Body of pancreas (tissue), 4 donors: ENCODE measurements around the gene IQCF5.

Experiments used
- CTCF ChIP-seq, 7 experiments: fragments of 450-650 bp in 4 of 7; fragments of 200-600 bp in 3 of 7; sonication (generic) in 3 of 7; IDR thresholded peaks; one replicate each; pipeline ENCODE4 v1.5.1; 2016 to 2019; ENCODE audit warnings: antibody characterized with exemption in 7 of 7
- POLR2A ChIP-seq, 3 donors: fragments of 450-650 bp; IDR thresholded peaks; one replicate each; pipeline ENCODE4 v1.6.1; 2016; ENCODE audit warnings: antibody characterized with exemption in 3 of 3, mild to moderate bottlenecking in 2 of 3

GRCh38 chr3:51908026-51908425 is 32.6 kb upstream of the IQCF5 start:
- TF ChIP-seq CTCF (IDR thresholded peaks at IDR 0.05) = no peak
- no peak for TF ChIP-seq POLR2A (IDR thresholded peaks at IDR 0.05)
